NB4 (cell line): ENCODE data around the gene KLHL12.
"Not testable (repeated sequence)": the region's sequence is repeated elsewhere in the genome, so short reads cannot be mapped to it uniquely, and the experiment has no call there.

Source experiments
- DNase-seq: peaks from one replicate; pipeline ENCODE4 v3.0.0; 2010; ENCODE audit warnings: low read depth
- H3K4me3 ChIP-seq: one replicate; pipeline ENCODE4 v1.5.1; 2011; ENCODE audit warnings: mild to moderate bottlenecking, low read depth, low read length, moderate library complexity
- CTCF ChIP-seq: IDR thresholded peaks from one replicate; pipeline ENCODE4 v1.5.1; 2012; ENCODE audit warnings: low read depth, low read length
- MAX ChIP-seq: IDR thresholded peaks from 2 replicates; pipeline ENCODE4 v1.6.1; 2011; ENCODE audit warnings: low read depth, low read length
- MYC ChIP-seq: IDR thresholded peaks from 2 replicates; pipeline ENCODE4 v1.6.1; 2011; ENCODE audit warnings: low read depth, low read length
- POLR2A ChIP-seq: IDR thresholded peaks from 2 replicates; pipeline ENCODE4 v1.6.1; 2011; ENCODE audit warnings: mild to moderate bottlenecking; ENCODE audit not compliant: insufficient read length; ENCODE audit errors: extremely low read depth

The KLHL12 gene

GRCh38 chr1:202944438-202944921 is 17.4 kb upstream of the KLHL12 start:
- H3K4me3 ChIP-seq = no peak overlapping the region
- no peak for DNase-seq
- TF ChIP-seq MAX (no peak), POLR2A (no peak), CTCF (no peak), MYC (no peak)

- no peak overlapping the region for H3K4me3 ChIP-seq
- DNase-seq = no peak
- TF ChIP-seq POLR2A (no peak), CTCF (no peak), MYC (no peak), MAX (no peak)
Observed at GRCh38 chr1:202942426-202942825, 15.4 kb upstream of the KLHL12 start.

- no peak for DNase-seq
- TF ChIP-seq MYC (no peak), POLR2A (no peak), CTCF (no peak), MAX (no peak)
- H3K4me3 ChIP-seq = no peak overlapping the region
Observed at GRCh38 chr1:202941372-202941771, 14.3 kb upstream of the KLHL12 start.

GRCh38 chr1:202940561-202940960 is 13.5 kb upstream of the KLHL12 start:
- no peak for TF ChIP-seq POLR2A
- no peak for TF ChIP-seq MYC
- TF ChIP-seq CTCF = no peak
- TF ChIP-seq MAX = no peak
- no peak overlapping the region for H3K4me3 ChIP-seq
- DNase-seq = no peak

GRCh38 chr1:202938287-202938925 is 11.4 kb upstream of the KLHL12 start:
- H3K4me3 ChIP-seq = no peak overlapping the region
- TF ChIP-seq MAX = no peak
- TF ChIP-seq POLR2A = no peak
- TF ChIP-seq MYC = no peak
- no peak for TF ChIP-seq CTCF
- DNase-seq = peak; percentile 12

- H3K4me3 ChIP-seq = not testable (repeated sequence)
Observed at GRCh38 chr1:202936409-202936808, 9.4 kb upstream of the KLHL12 start.

More at GRCh38 chr1:202936409-202936808, 9.4 kb upstream of the KLHL12 start:
- not testable (repeated sequence) for DNase-seq
